NCI-H2196 treated with DMSO at 0.1 percent for 48 hours (cell line): Measurements from ENCODE around the gene AK9.

Source experiments
- DNase-seq: peaks from one replicate; lab custom pipeline; 2025; ENCODE audit not compliant: unreplicated experiment; lab: John Stamatoyannopoulos, UW

AK9 gene

DNA sequence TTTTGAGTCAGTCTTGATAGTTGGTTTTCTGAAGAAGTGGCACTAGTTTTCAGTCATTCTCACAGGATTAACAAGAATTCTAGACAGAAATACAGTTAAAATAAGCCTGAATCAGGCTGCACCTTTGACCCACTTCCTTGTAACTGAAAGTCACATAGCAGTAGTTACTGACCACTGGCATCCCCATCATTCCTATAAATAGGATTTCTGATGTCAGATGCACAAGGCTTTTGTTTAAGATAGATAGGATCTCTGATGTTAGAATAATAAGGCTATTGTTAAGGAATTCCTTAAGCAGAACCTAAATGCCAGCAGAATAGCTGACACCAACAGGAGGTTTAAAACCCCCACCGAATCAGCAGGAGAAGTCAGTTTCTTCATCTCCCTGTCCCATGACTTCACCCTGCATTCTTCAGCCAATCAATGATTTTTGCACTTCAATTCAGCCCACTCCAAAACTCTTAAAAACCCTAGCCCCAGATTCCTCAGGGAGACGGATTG lies 177.4 kb downstream of the AK9 start:
- no peak for DNase-seq

DNA sequence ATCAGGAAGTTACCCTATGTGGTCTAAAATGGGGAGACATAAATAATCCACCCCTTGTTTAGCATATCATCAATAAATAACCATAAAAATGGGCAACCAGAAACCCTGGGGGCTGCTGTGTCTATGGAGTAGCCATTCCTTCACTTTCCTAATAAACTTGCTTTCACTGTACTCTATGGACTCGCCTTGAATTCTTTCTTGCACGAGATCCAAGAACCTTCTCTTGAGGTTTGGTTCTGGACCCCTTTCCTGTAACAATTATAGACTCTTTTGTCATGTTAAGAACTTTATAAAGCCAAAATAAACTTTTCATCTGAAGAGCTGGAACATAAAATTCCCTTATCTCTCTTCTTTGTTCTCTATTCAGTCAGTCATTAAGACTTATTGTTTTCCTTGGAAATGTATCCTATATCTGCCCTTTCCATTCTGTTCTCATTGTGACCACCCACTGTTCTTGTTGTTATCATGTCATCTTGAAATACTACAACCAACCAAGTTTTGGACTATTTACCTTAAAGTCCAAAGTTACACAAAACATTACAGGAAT lies 178.7 kb downstream of the AK9 start:
- DNase-seq: no peak

DNA sequence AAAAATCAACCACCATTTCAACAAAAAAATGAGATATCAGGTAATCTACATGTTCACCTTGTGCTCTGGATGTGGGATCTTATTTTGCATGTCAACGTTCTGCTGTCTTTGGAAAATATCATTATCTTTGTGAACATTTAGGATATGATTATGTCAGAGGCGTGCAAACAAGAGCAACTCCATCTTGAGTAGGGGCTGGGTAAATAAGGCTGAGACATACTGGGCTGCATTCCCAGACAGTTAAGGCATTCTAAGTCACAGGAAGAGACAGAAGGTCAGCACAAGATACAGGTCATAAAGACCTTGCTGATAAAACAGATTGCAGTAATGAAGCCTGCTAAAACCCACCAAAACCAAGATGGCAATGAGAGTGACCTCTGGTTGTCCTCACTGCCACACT lies 179.2 kb downstream of the AK9 start:
- no peak for DNase-seq

DNA sequence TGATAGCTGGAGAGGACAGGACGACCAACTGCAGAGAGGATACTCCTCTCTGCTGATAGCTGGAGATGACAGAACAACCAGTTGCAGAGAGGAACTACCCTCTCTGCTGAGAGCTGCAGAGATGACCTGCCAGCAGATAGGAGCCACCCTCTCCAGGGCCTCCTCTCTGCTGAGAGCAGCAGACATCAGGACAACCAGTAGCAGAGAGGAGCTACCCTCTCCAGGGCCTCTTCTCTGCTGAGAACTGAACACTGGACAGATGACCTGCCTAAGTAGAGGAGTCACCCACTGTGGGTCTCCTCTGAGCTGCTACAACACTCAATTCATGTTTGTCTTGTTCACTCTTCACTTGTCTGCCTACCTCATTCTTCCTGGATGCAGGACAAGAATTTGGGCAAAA lies 180.6 kb downstream of the AK9 start:
- no peak for DNase-seq

DNA sequence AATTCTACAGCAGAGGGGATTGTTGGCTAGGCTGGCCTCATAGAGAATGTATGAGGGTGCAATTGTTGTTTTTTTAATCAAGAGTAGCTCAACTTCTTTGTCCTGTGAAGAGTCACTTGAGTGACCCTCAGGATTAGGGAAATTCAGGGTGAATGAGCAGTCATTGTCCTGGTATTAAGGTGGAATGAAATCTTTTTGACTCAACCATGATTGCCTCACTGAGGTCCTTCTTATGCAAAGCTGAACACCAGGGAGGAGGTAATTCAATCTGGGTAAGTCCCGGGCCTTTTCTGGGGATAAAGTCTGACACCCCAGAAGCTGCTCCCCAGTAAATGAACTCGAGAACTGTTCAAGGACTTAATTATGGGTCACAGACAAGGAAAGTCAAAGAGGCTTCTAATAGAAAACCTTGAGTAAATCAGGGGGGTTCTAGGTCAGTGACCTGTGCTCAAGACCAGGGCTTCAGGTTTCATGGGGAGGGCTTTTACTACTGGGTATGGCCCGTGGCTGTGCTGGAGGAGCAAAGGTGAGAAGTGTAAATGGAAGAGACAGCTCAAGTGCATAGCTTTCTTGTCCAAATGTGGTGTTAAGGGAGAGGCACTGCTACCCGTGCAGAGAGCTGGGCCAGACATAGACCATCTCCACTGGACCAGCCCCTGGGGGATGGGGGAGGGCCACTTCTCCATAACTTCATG lies 182.7 kb downstream of the AK9 start:
- DNase-seq: no peak

DNA sequence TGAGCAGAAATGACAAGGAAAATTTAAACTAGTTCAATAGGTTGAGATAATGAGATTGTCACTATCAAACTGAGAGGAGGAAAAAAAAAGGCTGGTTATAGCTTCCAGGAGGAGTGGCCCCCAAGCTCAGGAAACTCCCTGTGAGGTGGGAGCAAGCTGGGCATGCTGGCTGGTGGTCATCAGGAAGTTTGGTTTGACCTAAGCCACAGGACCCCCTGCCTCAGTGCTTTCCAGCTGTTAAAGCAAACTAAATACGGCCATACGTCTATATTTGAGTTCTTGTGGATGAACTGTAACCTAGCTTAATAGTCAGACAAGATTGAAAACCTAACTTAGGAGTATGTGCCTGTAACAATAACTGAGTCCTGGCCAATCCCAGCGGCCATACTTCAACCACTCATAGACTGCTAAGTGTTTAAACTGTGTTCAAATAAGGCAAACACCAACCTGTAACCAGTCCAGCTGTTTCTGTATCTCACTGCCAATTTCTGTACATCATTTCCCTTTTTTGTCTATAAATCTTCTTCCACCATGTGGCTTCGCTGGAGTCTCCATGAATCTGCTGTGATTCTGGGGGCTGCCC lies 183.4 kb downstream of the AK9 start:
- no peak for DNase-seq

DNA sequence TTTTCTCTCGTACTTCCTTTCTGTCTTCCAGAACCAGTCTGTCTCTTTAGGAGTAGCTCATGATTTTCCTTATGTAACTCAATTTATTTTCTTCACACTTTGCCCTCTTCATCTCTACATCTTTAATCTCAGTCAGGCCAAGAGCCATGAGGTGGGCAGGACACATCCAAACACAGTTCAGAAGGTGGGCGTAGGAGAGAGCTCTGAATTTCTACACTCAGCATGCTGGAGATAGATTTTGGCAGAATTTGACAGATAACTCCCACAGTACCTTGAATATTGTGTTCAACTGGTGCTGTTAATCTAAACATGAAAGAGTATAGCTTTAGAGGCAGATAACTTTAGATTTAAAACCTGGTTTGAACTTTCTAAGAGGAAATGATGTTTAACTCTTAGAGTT lies 184.2 kb downstream of the AK9 start:
- DNase-seq: no peak

DNA sequence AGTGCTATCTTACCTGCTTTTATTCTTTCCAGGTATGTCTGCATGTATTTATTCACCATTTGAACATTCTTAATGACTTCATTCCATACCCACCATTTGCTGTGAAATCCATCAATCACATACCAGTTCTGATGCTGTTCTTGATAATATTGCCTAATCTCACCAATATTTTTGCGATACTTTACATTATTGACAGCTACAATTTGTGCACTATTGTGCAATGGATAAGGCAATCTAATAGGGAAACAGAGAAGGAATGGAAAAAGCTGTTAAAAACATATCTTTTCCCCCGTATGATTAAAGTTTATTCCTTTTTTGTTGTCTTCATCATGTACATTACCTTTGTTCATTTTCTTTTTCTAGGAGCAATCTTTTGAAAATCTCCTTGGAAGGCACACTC lies 184.7 kb downstream of the AK9 start:
- DNase-seq: no peak

DNA sequence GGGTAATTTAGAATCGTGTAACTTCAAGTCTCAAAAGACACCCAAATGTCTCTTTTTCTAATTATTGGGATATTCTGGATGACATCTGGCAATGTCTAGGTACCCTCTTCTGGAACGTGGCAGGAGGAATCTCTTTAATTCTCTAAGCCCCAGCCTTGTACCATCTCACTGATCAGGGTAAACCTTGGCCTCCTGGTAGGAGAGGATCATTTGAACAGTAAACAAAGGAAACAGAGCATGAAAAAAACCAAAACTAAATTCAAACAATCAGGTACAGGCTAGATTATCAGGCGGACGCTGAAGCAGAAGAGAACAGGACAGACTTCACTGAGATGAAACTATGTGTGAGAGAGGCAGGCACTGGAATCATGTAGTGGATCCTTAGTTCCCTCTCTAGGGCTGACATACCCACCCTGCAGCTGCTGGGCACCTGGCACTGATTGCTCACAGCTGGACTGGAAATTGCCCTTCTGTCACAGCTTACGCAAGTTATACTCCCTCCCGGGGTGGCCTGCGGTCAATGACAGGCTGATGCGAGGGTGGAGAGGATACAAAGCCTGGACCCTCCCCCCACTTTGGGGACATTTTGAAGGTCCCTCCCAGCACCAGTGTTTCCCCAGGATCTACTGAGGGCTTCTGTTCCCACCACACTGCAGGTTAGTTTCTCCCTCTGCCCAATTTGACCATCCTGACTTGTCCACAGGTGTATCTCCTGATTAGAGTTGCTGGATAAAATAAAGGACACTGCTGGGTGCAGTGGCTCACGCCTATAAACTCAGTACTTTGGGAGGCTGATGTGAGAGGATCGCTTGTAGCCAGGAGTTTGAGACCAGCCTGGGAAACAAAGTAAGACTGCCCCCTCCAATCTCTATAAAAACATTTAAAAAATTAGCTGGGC lies 187.4 kb downstream of the AK9 start:
- DNase-seq: no peak

DNA sequence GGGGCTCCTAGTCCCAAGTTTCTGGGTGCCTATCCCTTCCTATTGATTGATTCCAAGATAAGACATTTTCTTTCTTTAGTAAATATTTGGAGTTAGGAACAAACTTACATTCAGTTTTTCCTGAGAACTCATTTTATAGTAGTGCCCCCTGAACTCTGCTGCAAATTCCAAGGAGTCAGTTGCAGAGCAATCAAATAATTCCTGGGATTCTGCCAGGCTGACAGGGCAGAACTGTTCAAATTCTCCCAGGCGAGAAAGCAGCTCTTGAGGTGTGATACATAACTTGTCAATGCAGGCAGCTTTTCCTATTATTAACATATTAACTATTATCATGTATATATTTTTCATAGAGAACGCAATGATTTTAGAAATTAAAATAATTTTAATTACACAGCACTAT lies 192.1 kb downstream of the AK9 start:
- DNase-seq: no peak

DNA sequence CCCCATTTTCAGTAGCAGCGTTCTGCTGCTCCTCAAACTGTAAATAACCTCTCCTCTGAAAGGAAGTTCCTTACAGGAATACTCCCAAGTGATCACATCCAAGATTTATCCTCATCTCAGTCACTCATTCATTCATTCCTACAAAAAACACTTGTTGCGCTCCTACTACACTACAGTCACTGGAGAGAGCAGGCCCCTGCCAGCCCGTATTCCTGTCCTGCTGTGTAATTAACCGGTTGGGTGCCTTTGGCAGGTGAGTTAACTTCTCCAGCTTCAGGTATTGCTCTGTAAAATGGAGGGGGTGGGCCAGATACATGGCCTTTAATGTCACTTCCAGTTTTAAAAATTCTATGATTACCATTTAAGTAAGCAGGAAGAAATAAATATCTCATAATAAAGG lies 192.9 kb downstream of the AK9 start:
- DNase-seq: no peak

DNA sequence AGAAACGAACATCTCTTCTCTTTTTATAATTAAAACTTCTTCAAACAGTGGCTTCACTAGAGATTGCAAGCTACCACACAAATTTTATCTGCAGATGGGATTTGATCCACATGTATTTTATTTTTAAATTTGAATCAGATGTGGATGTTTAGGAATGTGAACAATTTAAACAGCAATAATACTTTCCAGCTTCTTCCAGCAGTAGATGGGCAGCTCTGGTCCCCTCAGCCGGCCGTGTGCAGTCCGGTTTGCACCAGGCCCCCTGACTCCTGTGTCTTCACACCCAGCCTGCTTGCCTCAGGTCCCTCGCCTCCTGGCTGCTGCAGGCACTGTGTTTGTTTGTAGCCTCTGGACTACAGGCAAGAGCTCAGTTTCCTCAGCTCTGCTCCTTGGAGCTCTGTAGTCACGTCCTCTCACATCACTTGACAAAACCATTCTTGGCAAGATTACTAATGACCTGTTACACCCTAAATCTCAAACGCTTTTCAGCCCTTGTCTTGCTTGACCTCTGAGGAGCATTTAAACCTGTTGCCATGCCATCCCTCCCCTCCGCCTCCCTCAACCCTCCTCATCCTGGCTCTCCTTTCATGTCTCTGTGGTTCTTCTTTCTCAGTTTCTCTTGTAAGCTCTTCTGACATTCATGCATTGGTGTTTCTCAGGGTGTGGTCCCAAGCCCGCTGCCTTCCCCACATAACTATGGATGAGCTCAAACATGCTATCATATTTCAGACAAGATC lies 194.8 kb downstream of the AK9 start:
- no peak for DNase-seq

DNA sequence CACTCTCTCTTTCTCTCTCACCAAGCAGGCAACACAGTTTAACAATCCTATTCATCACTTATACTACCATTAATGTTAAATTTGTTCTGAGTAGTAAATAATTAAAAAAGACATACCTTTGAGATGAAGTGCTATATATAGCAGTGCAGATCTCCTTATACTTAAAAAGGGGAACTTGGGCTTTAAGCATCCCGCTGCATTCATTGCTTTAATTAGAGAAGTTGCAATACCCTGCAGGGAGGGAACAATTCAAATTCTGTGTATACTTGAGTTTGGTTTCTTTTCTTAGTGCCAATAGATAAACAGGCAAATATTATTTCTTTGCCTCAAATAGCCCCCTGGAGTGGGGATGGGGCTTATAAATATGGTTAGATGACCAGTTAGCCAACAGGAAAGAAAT lies 197.1 kb downstream of the AK9 start:
- no peak for DNase-seq

DNA sequence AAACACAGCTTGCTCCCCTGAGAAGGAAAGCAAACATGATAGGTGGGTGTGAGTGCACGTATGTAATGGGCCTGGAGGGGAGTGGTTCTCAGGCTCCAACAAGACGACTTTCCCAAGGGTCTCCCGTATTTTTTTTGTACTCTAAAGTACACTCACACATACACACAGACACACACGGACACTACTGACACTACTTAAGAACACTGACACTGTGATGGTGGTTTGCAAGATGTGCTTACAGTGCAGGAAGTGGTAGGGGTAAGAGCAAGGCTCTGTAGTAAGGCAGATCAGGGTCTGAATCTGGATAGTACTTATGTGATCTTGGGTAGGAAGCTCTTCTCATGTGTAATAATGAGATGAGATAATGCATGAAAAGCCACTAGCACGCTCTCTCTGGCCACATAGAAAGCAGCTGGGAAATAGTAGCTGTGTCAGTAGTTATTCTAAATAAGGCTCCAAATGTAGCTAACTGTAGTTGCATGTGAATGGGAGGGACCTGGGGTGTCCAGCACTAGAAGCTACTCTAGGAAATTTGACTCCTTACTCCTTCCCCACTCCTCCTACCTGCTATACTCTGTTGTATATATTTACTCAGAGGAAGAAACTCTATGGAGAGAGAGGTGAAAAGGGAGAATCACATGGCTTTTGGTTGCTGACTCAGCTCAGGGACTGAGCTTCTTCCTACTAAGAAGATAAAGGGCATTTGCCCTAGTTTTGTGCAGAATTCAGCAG lies 199.6 kb downstream of the AK9 start:
- peak; percentile 1 for DNase-seq

DNA sequence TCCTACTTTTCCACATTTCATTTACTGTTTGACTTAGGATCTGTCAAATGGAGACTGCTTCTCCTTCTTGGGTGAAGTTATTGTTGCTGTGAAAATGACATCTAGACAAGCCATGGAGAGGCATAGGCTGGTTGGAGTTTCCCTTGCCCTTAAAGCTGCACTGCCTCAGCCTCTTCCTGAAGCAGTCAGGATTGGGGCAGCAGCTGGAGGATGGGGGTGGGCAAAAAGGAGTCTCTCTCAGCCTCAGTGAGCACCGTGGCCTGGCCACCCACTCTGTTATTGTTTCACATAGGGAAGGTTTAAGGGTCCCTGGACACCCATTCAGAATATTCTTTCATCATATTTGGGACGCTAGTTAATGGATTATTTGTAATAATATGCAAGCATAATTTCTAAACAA lies 200.3 kb downstream of the AK9 start:
- no peak for DNase-seq

DNA sequence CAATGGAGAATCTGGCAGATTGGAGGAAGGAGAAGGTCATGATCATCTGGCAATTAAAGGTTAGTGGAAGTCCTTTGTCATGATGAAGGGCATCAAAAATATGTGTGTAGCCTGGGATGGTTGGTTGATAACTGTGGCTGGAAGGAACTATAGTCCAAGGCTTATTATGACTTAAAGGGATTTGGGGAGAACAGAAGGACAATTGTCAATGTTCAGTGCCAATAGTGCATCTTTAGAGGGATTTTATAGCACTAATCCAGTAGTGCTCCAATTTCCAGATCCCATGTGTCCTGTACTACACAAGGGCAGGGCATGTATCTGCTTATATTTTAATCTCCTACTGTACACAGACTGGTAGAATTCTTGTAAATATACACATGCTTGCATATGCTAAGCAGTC lies 203.0 kb downstream of the AK9 start:
- no peak for DNase-seq

DNA sequence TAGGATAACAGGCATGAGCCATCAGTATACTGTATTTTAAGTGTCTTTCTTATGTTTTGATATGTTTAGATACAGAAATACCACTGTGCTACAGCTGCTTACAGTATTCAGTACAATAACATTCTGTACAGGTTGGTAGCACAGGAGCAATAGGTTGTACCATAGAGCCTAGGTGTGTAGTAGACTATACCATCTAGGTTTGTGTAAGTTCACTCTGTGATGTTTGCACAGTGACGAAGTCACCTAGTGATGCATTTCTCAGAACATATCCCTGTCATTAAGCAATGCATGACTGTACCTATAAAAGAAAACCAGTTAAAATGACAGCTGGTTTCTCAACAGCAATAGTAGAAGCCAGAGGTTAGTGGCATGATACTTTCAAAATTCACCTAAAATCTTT lies 204.9 kb downstream of the AK9 start:
- DNase-seq: no peak

DNA sequence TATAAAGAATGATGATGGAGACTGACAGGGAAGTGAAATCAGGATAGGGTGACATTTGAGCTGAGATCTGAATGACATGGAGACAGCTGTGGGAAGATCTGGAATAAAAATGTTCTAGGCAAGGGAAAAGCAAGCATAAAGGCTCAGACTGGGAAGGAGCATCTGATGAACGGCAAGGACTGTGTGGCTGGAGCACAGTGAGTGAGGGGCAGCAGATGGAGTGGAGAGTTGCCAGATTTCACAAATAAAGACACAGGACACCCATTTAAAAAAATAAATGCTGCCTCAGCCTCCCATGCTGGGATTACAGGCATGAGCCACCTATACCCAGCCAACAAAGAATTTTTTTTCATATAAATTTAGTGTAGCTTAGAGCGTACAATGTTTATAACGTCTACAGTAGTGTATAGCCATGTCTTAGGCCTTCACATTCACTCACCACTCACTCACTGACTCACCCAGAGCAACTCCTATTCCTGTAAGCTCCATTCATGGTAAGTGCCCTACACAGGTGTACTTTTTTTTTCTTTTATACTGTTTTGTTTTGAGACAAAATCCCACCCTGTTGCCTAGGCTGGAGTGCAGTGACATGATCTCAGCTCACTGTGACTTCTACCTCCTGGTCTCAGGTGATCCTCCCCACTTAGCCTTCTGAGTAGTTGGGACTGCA lies 205.6 kb downstream of the AK9 start:
- DNase-seq: no peak

DNA sequence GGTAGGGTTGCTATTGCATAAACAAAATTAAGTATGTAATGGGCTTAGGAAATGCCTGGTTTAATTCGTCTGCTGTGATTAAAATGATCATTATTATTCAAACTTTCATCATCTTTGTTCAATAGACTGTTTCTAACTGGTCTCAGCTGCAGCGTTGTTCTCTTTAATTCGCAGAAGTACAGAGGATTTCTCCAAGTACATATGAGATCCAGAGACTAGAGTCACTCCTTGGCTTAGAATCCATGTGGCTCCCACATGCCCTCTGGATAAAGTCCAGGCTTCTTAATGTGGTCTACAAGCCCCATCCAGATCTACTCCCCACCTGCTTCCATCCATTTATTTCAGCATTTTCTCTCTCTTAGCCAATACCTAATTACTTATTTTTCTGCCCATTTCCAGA lies 206.9 kb downstream of the AK9 start:
- no peak for DNase-seq

DNA sequence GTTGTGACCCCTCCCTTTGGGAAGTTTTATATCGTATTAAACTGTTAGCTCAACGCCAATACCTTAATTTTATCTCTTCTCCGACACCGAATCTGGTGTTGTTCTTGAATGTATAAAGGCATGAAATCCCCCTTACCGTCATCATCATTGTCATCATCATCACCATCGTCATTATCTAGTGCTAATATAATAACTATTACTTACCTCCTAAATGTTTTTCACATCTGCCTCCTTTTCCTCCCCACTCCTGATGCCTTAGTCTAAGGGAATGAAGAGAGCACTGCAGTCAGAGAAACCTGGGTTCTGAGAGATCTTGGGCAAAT lies 207.3 kb downstream of the AK9 start:
- no peak for DNase-seq
